Adrenal gland (tissue), 12 donors: Measurements from ENCODE around the gene CD81. TPM values are rescaled to one million over a fixed set of nuclear protein-coding genes. Genes with fewer than 3 reads are reported as not detected.

ENCODE experiments used
- DNase-seq, 7 donors: peaks; one replicate each; pipeline ENCODE4 v3.0.0-alpha.2; 2019 to 2020
- H3K27ac ChIP-seq, 5 donors: fragments of 200-600 bp; sonication (generic) in 4 of 5; 1 replicate in 3 of 5; 2 replicates in 2 of 5; pipeline versions ENCODE4 v1.5.1 to v1.8.0; 2016 to 2020; ENCODE audit warnings: mild to moderate bottlenecking in 1 of 5
- H3K27me3 ChIP-seq: fragments of 200-600 bp; 2 replicates; pipeline ENCODE4 v1.8.0; 2021
- H3K36me3 ChIP-seq, 2 donors: fragments of 200-600 bp; replicated peaks in 1 of 2; 1 replicate in 1 of 2; 2 replicates in 1 of 2; pipeline versions ENCODE4 v1.5.1 to v1.8.0; 2018 to 2022
- H3K4me1 ChIP-seq, 2 donors: fragments of 200-600 bp; replicated peaks in 1 of 2; 1 replicate in 1 of 2; 2 replicates in 1 of 2; pipeline versions ENCODE4 v1.5.1 to v1.8.0; 2018 to 2021
- H3K4me3 ChIP-seq, 4 donors: fragments of 200-600 bp; sonication (generic) in 3 of 4; one replicate each; pipeline ENCODE4 v1.5.1; 2016 to 2018
- H3K9me3 ChIP-seq, 3 donors: fragments of 200-600 bp; sonication (generic) in 1 of 3; replicated peaks in 1 of 3; 1 replicate in 2 of 3; 2 replicates in 1 of 3; pipeline versions ENCODE4 v1.5.1 to v1.8.0; 2016 to 2021
- POLR2A ChIP-seq, 2 donors: fragments of 450-650 bp; IDR thresholded peaks; one replicate each; pipeline ENCODE4 v1.6.1; 2017; ENCODE audit warnings: antibody characterized with exemption in 2 of 2, mild to moderate bottlenecking in 2 of 2, moderate library complexity in 1 of 2
- WGBS, 4 donors: extraction: QIAGEN DNeasy Blood & Tissue Kit in 2 of 4; methylation state at CpG; one replicate each; pipeline versions ENCODE4 v1.1.5 to v1.1.7; 2013 to 2017; 5-methylcytosine and 5-hydroxymethylcytosine counted together
- intact Hi-C, 2 donors: fragments of 100-400 bp; cut with DNase I; formaldehyde crosslinking; loops; one replicate each; pipeline versions ENCODE4 v1.14.1 to v1.15.0; 2022 to 2023
- polyA plus RNA-seq, 3 donors: library from polyadenylated mRNA; stranded (reverse); fragments of 200-250 nt in 2 of 3; fragments of 350-450 nt in 1 of 3; fragmentation: Illumina TruSeq in 1 of 3; extraction: RNeasy Lipid Tissue Mini Kit (QIAGEN cat#74804) in 1 of 3; gene quantifications; one replicate each; pipeline ENCODE4 v1.2.3, GENCODE V29; 2013 to 2014
- total RNA-seq, 9 donors: library from RNA; depleted of rRNA in 4 of 9; stranded (reverse); fragments of >200 nt in 4 of 9; fragments of 120-200 nt in 1 of 9; fragmentation: NEBNext Ultra II Directional in 1 of 9; extraction: Animal tissue kit (Norgen Biotek cat#: 25700) in 1 of 9; gene quantifications; one replicate each; pipeline versions ENCODE4 v1.1.0 to v1.2.4, GENCODE V29; 2013 to 2023
- TF ChIP-seq, protein P1 (sequence below), 6 experiments: fragments of 450-650 bp in 4 of 6; fragments of 200-600 bp in 2 of 6; sonication (generic) in 1 of 6; IDR thresholded peaks; 1 replicate in 5 of 6; 2 replicates in 1 of 6; pipeline versions ENCODE4 v1.5.1 to v1.8.0; 2016 to 2021; ENCODE audit warnings: antibody characterized with exemption in 6 of 6, mild to moderate bottlenecking in 2 of 6, moderate library complexity in 1 of 6
- donor health status: healthy with polysubstance abuse.
- donor health status: Bipolar disorder and iron deficiency.
- donor health status: DM: yes; HTN: yes; CAD: no.
- donor health status: DM: no; HTN: no; CAD: no.
- donor health status: DM: no; HTN: no; CAD: no.
- donor health status: DM: yes; HTN: yes; CAD: no.

CD81 gene
- total and polyA plus RNA-seq, 12 donors = 40.9 to 444 (median 275) TPM

GRCh38 chr11:2402890-2403645, 26.0 kb downstream of the CD81 start:
- 82 to 86% (median 84%) methylated on average over 15 to 31 of the region's 31 CpGs for WGBS, 4 donors
- Histone ChIP-seq H3K4me3 (no peak overlapping the region), H3K9me3 (no peaks in the 10 kb centered on the region), H3K36me3 (peaks cover 0 to 28% of the 10 kb centered on the region in 2 donors), H3K27ac (no peak overlapping the region), H3K4me1 (peaks cover 19 to 22% of the 10 kb centered on the region in 2 donors), H3K27me3 (no peaks in the 10 kb centered on the region)
- TF ChIP-seq, protein P1, sequence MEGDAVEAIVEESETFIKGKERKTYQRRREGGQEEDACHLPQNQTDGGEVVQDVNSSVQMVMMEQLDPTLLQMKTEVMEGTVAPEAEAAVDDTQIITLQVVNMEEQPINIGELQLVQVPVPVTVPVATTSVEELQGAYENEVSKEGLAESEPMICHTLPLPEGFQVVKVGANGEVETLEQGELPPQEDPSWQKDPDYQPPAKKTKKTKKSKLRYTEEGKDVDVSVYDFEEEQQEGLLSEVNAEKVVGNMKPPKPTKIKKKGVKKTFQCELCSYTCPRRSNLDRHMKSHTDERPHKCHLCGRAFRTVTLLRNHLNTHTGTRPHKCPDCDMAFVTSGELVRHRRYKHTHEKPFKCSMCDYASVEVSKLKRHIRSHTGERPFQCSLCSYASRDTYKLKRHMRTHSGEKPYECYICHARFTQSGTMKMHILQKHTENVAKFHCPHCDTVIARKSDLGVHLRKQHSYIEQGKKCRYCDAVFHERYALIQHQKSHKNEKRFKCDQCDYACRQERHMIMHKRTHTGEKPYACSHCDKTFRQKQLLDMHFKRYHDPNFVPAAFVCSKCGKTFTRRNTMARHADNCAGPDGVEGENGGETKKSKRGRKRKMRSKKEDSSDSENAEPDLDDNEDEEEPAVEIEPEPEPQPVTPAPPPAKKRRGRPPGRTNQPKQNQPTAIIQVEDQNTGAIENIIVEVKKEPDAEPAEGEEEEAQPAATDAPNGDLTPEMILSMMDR (IDR thresholded peaks at IDR 0.05) = no peak
- no peak for TF ChIP-seq POLR2A (IDR thresholded peaks at IDR 0.05)
- intact Hi-C loops = no loop called here
- DNase-seq = no peak

- WGBS, 4 donors = 58 to 65% (median 61%) methylated on average over 1 to 12 of the region's 12 CpGs
- Histone ChIP-seq H3K36me3 (peaks cover 0 to 21% of the 10 kb centered on the region in 2 donors), H3K4me3 (no peak overlapping the region), H3K27me3 (peaks cover 6% of the 10 kb centered on the region), H3K4me1 (peaks cover 11 to 12% of the 10 kb centered on the region in 2 donors), H3K27ac (no peak overlapping the region), H3K9me3 (no peaks in the 10 kb centered on the region)
- intact Hi-C loops = no loop called here
- DNase-seq = no peak
- no peak for TF ChIP-seq POLR2A (IDR thresholded peaks at IDR 0.05)
- TF ChIP-seq, protein P1 (IDR thresholded peaks at IDR 0.05) = no peak
Measured at GRCh38 chr11:2404735-2405196, 27.7 kb downstream of the CD81 start.

DNA sequence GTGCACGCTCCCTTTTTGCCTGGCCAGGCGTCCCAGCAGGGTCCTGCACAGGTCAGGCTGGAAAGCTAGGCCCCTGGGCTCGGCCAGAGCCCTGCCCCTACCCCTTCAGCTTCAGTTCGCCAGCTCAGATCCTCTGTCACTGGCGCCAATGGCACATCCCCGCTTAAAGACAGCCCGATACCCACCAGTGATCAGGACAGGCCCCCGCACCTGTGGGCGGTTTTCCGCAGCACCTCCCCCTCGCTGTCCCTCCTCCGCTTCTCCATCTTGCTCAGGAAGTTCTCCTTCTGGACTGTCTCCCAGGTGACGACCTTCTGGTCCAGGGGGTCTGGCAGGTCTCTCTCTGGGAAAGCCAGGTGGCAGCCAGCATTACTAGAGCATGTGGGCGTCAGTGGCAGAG, 29.3 kb downstream of the CD81 start:
- peaks cover 0 to 21% of the 10 kb centered on the region in 2 donors for H3K36me3 ChIP-seq
- no peak for DNase-seq
- intact Hi-C loops = no loop called here
- WGBS, 4 donors = 77 to 80% (median 79%) methylated on average over 12 to 14 of the region's 14 CpGs
- peaks cover 18% of the 10 kb centered on the region for H3K27me3 ChIP-seq
- H3K4me1 ChIP-seq = peaks cover 6 to 8% of the 10 kb centered on the region in 2 donors
- H3K4me3 ChIP-seq = no peak overlapping the region
- H3K27ac ChIP-seq = no peak overlapping the region
- no peak for TF ChIP-seq POLR2A (IDR thresholded peaks at IDR 0.05)
- TF ChIP-seq, protein P1 (IDR thresholded peaks at IDR 0.05) = no peak
- H3K9me3 ChIP-seq = no peaks in the 10 kb centered on the region

- intact Hi-C loops = no loop called here
- H3K4me3 ChIP-seq = no peak overlapping the region
- H3K27me3 ChIP-seq = peaks cover 18% of the 10 kb centered on the region
- peaks cover under 1 to 3% of the 10 kb centered on the region in 2 donors for H3K4me1 ChIP-seq
- peaks cover 0 to 21% of the 10 kb centered on the region in 2 donors for H3K36me3 ChIP-seq
- H3K9me3 ChIP-seq = no peaks in the 10 kb centered on the region
- no peak overlapping the region for H3K27ac ChIP-seq
- DNase-seq = no peak
- 80 to 85% (median 84%) methylated on average over 15 to 24 of the region's 24 CpGs for WGBS, 4 donors
- no peak for TF ChIP-seq POLR2A (IDR thresholded peaks at IDR 0.05)
- TF ChIP-seq, protein P1 (IDR thresholded peaks at IDR 0.05) = no peak
Measured at GRCh38 chr11:2406878-2407410, 29.8 kb downstream of the CD81 start.
